Measurements from ENCODE around the gene UNC5C.
A peak's percentile ranks its signal among the peaks of the same experiment; 100 is the strongest.

The UNC5C gene

GRCh38 chr4:95546866-95547714, 1.7 kb downstream of the UNC5C start:
- DNase-seq (ENCODE audit: low spot score) = peak; percentile 58

DNA sequence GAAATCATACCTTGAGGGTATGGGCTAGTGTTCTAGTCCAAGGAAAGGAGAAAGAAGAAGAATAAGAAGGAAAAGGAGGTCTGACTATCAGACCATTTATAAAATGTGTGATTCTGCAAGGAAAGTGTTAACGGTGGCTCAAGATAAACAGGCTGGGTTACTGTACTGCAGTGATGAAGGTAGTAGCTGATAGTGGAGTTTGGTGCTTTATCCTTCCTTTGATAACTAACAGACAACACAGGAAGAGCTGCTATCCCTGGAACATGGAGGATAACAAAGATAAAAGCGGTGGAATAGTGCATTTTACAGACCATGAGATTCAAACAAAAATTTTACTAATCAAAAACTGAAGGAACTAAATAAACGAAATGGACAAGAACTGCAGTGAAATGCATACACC, 2.6 kb downstream of the UNC5C start:
- DNase-seq (ENCODE audit: low spot score) = no peak

GRCh38 chr4:95545546-95545945, 3.2 kb downstream of the UNC5C start:
- DNase-seq (ENCODE audit: low spot score) = no peak

- DNase-seq (ENCODE audit: low spot score) = peak; percentile 67
Observed at GRCh38 chr4:95544113-95545103, 4.4 kb downstream of the UNC5C start.

- DNase-seq (ENCODE audit: low spot score) = no peak
Observed at GRCh38 chr4:95541889-95542607, 6.7 kb downstream of the UNC5C start.

- DNase-seq (ENCODE audit: low spot score) = no peak
Observed at GRCh38 chr4:95541094-95541493, 7.7 kb downstream of the UNC5C start.

DNA sequence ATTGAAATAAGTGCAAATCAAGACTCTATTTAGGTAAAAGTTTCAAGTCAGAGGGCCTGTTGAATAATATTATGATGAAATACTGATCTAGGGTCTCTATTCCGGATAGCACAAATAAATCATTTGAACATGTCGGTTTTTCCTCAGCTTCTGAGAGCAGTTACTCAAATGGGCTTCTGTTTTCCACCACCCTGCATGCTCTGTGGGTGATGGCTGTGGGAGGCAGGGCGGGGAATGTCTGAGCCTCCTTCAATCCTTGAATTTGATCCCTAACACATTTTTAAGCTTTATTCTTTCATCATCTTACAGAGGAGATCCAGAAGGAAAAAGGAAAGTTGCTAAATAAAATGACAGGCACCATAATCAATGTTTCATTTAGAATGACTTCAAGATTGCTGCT, 8.5 kb downstream of the UNC5C start:
- no peak for DNase-seq (ENCODE audit: low spot score)

DNA sequence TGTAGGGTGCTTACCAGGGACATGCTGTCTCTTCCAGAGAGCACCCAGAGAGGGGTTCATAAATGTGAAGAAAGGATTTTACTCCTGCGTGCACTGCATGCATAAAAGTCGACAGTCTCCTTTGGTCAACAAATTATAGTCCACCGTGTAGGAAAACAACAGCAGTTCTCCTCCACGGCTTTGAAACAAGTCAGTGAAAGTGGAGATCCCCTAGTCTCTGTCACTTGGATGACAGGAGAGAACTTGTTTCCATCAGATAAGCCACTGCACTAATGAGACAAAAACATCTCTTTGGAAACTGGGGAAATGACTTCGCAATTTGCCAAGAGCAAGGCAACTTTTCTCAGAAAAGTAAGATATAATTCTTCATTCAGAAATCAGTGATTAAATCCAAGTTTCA, 9.7 kb downstream of the UNC5C start:
- DNase-seq (ENCODE audit: low spot score) = no peak

DNA sequence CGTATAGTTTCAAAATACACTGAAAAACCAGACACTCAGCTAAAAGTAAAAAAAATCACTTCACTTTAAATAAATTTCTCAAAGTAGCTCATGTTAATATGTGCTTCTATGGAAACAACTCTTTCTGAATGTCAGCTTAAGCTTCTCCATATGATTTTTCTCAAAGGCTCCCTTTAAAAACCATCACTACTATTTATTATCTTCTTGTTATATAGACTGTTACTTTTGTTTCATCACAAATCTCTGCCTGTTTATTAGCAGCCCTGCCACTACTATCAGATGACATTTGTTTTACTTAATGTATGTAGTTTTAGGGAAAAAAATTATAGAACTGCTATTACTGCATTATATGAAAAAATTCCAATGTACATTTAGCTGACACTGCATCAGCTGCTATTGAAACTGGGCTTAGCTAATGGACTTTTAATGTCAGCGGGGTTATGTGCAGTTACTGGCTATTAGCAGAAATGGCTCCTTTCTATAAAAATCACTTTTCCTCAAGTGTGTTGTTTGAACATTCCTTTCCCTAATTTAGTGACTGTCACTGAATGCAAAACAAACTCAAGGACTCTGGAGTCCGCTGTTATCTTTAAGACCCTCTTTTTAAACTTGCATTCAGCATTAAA, 10.8 kb downstream of the UNC5C start:
- DNase-seq (ENCODE audit: low spot score) = no peak

DNA sequence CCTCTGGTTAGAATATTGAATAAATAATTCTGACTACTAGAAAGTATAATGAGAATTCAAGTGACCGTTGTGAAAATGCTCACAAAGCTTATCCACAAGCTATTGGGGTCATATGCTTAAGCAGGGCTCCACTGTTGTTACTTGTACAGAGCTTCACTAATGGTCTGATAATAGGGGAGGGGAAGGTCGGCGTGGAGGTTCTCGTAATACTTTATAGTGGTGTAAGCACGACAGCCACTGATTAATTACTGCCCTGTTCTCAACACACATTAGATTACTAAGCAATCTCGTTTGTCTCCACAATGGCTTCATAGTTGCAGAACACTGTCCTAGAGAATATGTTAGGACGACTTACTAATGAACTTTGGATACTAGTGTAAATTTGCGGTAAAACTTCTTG, 11.6 kb downstream of the UNC5C start:
- DNase-seq (ENCODE audit: low spot score) = no peak

DNA sequence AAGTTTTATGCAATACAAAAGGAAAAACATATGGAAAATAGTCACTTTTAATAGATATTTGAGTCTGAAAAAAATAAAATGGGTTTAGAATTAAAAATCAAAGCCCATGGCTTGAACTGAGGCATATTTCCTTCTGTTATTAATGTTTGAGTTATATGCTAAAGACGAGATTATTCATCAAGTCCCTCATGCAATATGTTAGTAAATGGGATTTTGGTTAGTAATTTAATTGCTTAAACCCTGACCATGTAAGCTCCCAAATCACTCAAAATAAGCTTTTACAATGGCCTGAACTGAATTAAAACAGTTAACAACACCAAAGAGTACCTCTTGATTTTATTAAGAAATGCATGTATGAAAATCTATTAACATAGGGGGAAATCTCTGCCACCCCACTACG, 12.1 kb downstream of the UNC5C start:
- DNase-seq (ENCODE audit: low spot score) = no peak

DNA sequence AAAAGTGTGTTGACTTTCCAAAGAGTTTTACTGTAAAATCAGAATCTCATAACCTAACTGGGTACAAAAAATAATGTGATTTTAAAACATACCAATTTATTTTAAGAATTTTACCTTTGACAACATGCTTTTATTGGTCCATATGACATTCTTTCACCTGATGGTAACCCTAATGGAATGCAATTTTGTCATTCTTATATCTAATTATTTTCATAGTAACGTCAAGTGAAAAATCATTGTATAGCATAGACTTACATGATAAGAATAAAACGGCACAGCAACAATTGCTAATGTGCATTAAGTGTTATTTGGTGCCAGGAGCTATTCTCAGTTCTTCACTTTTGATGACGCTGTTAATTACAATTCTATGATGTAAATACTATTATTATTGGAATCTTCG, 13.6 kb downstream of the UNC5C start:
- no peak for DNase-seq (ENCODE audit: low spot score)

- no peak for DNase-seq (ENCODE audit: low spot score)
Observed at GRCh38 chr4:95534032-95534431, 14.7 kb downstream of the UNC5C start.

- no peak for DNase-seq (ENCODE audit: low spot score)
Observed at GRCh38 chr4:95533254-95533653, 15.5 kb downstream of the UNC5C start.

GRCh38 chr4:95532305-95532704, 16.5 kb downstream of the UNC5C start:
- DNase-seq (ENCODE audit: low spot score) = no peak

DNA sequence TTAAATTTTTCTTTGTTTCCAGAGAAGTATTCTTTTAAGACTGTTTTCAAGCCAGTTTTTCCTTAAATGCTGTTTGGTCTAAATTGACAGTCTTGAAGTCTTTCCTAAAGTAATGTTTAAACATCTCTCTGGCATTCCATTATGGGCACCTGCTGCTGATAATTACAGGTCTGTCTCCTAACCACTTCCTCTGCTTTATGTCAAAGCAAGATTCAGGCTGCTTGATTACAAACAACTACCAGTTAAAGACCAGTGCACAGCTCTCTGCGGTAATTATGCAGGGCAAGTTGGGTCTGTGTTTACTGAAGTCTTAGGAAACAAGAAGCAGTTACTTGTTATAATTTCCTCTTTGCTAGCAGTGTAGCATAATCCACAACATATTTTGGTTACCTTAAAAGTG, 17.6 kb downstream of the UNC5C start:
- DNase-seq (ENCODE audit: low spot score) = no peak

- DNase-seq (ENCODE audit: low spot score) = no peak
Observed at GRCh38 chr4:95529946-95530345, 18.8 kb downstream of the UNC5C start.

- no peak for DNase-seq (ENCODE audit: low spot score)
Observed at GRCh38 chr4:95528388-95528948, 20.3 kb downstream of the UNC5C start.

GRCh38 chr4:95526075-95526474, 22.7 kb downstream of the UNC5C start:
- DNase-seq (ENCODE audit: low spot score) = no peak

- DNase-seq (ENCODE audit: low spot score) = no peak
Observed at GRCh38 chr4:95524729-95525128, 24.0 kb downstream of the UNC5C start.

GRCh38 chr4:95524184-95524583, 24.6 kb downstream of the UNC5C start:
- no peak for DNase-seq (ENCODE audit: low spot score)

Data from putamen (tissue), 1 donor.